Fibroblast of mammary gland (primary cell): Measurements from ENCODE around the gene EYA2.

Source experiments
- DNase-seq: peaks from one replicate; pipeline ENCODE4 v3.0.0-alpha.2; 2010; ENCODE audit warnings: low read depth
- H3K4me3 ChIP-seq: 2 replicates; pipeline ENCODE4 v1.5.1; 2011; ENCODE audit warnings: low read depth, mild to moderate bottlenecking, low read length, moderate library complexity; ENCODE audit not compliant: control insufficient read depth
- TF ChIP-seq, protein P1 (sequence below): conservative IDR thresholded peaks from 2 replicates; pipeline ENCODE4 v1.5.1; 2011; ENCODE audit warnings: low read depth, low read length, inconsistent platforms; ENCODE audit not compliant: control insufficient read depth, insufficient read depth

The EYA2 gene

DNA sequence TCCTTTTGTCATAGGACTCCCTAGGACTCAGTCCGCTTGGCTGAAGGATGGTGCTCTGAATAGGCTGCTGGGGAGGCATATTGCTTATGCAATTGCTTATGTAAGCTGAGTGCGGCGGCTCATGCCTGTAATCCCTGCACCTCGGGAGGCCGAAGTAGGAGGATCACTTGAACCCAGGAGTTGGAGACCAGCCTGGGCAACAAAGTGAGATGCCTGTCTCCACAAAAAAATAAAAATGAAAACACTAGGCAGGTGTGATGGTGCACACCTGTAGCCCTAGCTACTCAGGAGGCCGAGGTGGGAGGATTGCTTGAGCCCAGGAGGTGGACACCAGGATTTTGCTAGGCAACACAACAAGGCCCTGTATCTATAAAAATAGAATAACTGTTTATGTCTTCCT is 81.3 kb downstream of the EYA2 start:
- no peak overlapping the region for H3K4me3 ChIP-seq
- DNase-seq = no peak
- TF ChIP-seq, protein P1, sequence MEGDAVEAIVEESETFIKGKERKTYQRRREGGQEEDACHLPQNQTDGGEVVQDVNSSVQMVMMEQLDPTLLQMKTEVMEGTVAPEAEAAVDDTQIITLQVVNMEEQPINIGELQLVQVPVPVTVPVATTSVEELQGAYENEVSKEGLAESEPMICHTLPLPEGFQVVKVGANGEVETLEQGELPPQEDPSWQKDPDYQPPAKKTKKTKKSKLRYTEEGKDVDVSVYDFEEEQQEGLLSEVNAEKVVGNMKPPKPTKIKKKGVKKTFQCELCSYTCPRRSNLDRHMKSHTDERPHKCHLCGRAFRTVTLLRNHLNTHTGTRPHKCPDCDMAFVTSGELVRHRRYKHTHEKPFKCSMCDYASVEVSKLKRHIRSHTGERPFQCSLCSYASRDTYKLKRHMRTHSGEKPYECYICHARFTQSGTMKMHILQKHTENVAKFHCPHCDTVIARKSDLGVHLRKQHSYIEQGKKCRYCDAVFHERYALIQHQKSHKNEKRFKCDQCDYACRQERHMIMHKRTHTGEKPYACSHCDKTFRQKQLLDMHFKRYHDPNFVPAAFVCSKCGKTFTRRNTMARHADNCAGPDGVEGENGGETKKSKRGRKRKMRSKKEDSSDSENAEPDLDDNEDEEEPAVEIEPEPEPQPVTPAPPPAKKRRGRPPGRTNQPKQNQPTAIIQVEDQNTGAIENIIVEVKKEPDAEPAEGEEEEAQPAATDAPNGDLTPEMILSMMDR = no peak

DNA sequence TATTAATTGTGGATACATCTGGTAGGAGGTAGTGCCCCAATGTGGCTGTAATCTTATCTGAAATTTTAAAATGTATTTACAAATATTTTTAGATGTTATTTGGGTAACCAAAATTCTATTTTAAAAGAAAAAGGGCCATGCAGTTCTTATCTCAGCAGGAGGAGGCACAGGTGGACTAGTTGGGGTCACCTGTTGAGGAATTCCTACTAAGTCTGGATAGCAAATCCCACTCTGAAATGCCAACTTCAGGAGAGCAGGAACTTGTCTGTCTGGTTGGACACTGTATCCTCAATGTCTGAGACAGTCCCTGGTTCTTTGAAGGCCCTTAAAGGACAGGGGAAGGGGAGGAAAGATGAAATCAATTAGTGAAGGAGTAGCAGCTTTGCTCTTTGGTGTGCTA is 82.6 kb downstream of the EYA2 start:
- TF ChIP-seq, protein P1 = no peak
- no peak for DNase-seq
- H3K4me3 ChIP-seq = no peak overlapping the region

DNA sequence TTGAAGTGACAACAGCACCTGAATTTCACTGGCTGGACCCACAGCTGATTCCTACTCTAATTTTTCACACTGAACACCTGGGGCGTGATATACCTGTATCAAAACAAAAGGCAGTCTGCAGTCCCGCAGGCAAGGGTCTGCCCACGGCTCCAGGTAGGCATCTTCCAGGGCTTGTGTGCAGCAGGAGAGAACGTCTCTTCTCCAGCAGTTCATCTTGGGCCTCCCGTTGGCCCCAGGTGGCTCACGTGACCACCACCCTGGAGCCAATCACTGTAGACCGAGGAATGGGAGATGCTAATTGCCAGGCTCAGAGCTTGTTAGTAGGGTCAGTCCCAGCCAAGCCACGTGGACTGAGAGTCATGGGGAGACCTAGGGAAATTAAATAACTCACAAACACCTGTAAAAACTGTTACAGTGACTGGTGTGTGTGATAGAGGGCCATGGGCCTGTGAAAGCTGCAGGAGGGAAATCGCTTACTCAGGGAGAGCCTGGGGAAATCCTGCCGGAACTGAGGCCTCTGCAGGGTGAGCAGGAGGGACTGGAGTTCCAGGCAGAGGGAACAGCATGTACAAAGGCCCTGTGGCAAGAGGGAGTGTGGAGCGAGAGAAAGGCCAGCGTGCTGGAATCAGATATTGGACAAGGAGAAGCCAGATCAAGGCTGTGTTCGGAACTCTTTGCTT is 83.4 kb downstream of the EYA2 start:
- TF ChIP-seq, protein P1 = no peak
- DNase-seq = no peak
- no peak overlapping the region for H3K4me3 ChIP-seq

DNA sequence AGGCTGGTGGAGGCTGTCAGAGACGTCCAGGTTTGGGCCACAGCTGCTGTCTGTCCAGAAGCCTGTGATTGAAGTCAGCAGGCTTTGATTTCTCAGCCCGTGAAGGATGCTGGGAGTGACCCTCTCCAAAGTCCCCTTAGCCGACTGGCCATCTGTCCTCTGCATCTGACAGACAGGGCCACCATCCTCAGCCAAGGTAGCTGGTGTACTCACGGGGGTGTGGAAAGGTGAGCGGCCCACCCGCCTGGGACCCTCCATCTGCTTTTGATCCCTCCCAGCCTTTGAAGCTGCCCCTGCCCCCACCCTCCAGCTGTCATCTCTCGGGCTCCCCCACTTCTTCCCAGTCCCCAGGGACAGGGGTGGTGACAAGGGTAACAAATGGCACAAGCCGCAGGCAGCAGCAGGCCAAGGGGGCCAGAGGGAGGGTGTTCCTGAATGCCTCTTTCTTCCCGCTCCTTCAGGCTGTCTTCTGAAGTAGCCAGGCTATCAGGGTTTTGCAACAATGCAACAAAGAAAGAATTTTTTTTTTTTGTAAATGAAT is 84.4 kb downstream of the EYA2 start:
- no peak overlapping the region for H3K4me3 ChIP-seq
- DNase-seq = no peak
- TF ChIP-seq, protein P1 = no peak

DNA sequence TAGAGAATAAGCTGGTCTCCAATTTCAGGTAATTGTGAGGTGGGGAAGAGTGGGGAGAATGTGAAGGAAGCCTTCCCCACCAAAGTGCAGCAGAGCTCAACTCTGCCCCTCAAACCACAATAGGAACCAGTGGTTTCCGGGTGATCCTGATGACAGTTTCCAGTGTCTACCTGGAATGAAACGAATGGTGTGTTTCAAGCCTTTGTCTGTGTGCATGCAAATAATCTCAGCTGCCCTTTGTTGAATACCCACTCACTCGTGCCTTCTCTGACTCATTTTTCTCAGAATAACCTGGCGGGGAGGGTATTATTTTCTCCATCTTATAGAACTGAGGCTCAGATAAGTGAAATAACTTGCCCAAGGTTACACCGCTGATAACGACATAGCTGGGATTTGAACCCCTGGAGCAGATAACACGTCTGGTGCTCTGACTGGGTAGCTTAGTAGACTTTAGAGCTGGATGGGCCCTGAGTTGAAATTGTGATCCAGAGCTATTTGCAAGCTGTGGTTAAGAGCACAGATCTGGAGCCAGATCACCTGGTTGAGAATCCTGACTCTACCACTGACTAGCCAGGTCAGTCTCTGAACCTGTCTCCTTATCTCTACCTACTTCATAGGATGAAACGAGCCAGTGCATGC is 85.1 kb downstream of the EYA2 start:
- no peak overlapping the region for H3K4me3 ChIP-seq
- no peak for DNase-seq
- TF ChIP-seq, protein P1 = no peak

DNA sequence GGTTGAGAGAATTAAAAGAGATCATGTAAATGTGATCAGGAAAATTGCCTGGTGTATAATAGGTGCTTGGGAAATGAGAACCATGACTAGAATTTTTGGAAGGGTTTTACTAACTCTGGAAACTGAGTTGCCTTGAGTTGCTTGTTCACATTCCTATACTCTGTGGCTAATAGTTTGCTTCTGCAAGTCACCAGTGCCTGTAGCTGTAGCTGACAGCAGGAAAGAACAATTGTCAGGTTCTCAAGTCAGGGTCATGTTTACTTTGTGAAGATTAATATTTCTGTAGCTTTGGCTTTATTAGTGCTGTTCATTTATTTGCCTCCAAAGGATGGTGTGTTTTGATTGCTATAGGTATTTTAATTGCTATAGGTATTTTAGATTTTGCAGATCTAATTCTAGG is 86.5 kb downstream of the EYA2 start:
- no peak overlapping the region for H3K4me3 ChIP-seq
- DNase-seq = no peak
- TF ChIP-seq, protein P1 = no peak

DNA sequence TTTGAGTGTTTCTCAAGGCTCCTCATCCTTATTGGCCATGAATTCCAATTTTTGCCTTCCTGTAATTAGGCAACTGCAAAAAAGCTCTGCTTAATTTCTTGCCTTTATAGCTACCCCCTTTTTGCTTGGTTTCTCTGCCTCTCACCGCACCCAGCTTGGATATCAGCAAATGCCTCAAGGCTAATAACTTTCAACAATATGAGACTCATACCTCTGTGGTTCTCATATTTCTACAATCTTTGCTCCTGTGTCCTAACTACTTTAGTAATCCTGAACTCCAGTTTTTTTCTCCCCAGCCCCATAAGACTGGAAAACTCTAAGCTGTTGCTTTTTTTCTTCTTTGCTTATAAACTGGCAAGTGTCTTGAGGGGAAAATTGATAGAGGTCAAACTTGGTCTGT is 88.8 kb downstream of the EYA2 start:
- H3K4me3 ChIP-seq = no peak overlapping the region
- TF ChIP-seq, protein P1 = no peak
- no peak for DNase-seq
